ENCODE results near the gene CNN1. TPM values are rescaled to one million over a fixed set of nuclear protein-coding genes. Genes with fewer than 3 reads are reported as not detected.

Gene CNN1
- total and polyA plus RNA-seq, 2 experiments from 2014 or later, result 12.1 to 12.6 TPM

- Histone ChIP-seq H3K4me3 (no peak overlapping the region), H3K4me2 (no peak overlapping the region), H3K9me3 (ENCODE audit: low read depth) (no peaks in the 10 kb centered on the region), H3K4me1 (ENCODE audit: insufficient read depth) (peaks cover 5% of the 10 kb centered on the region), H3K79me2 (peaks cover 8% of the 10 kb centered on the region), H4K20me1 (ENCODE audit: insufficient read depth, poor library complexity, severe bottlenecking) (no peaks in the 10 kb centered on the region), H2AFZ (no peak overlapping the region), H3K27ac (no peak overlapping the region), H3K27me3 (no peaks in the 10 kb centered on the region), H3K9me2 (replicated peaks; ENCODE audit: insufficient read depth) (no peaks in the 10 kb centered on the region), H3K36me3 (replicated peaks; ENCODE audit: insufficient read depth, low read depth) (no peaks in the 10 kb centered on the region)
- 91% methylated on average over 18 of the region's 18 CpGs for WGBS (ENCODE audit: low lambda C conversion rate, missing lambda C conversion rate)
- DNase-seq (ENCODE audit: low spot score), result no peak
- no peak for TF ChIP-seq CTCF (IDR thresholded peaks at IDR 0.05; ENCODE audit: poor library complexity)
- no peak for TF ChIP-seq EZH2phosphoT487 (IDR thresholded peaks at IDR 0.05; ENCODE audit: low read depth, severe bottlenecking, unreplicated experiment)
- TF ChIP-seq EZH2 (IDR thresholded peaks at IDR 0.05; ENCODE audit: borderline replicate concordance), result no peak
Measured at GRCh38 chr19:11507370-11508078, 31.1 kb upstream of the CNN1 start.

- Histone ChIP-seq H3K27ac (no peak overlapping the region), H3K9me2 (replicated peaks; ENCODE audit: insufficient read depth) (no peaks in the 10 kb centered on the region), H3K27me3 (no peaks in the 10 kb centered on the region), H3K9me3 (ENCODE audit: low read depth) (no peaks in the 10 kb centered on the region), H3K36me3 (replicated peaks; ENCODE audit: insufficient read depth, low read depth) (no peaks in the 10 kb centered on the region), H3K4me3 (no peak overlapping the region), H3K79me2 (no peaks in the 10 kb centered on the region), H2AFZ (no peak overlapping the region), H3K4me1 (ENCODE audit: insufficient read depth) (peaks cover 5% of the 10 kb centered on the region), H4K20me1 (ENCODE audit: insufficient read depth, poor library complexity, severe bottlenecking) (no peaks in the 10 kb centered on the region), H3K4me2 (no peak overlapping the region)
- DNase-seq (ENCODE audit: low spot score), result no peak
- TF ChIP-seq EZH2 (IDR thresholded peaks at IDR 0.05; ENCODE audit: borderline replicate concordance) (no peak), CTCF (IDR thresholded peaks at IDR 0.05; ENCODE audit: poor library complexity) (no peak)
- WGBS (ENCODE audit: low lambda C conversion rate, missing lambda C conversion rate), result 97% methylated on average over 8 of the region's 8 CpGs
Measured at GRCh38 chr19:11510444-11510843, 28.2 kb upstream of the CNN1 start.

GRCh38 chr19:11513946-11514345, 24.7 kb upstream of the CNN1 start:
- Histone ChIP-seq H3K4me2 (no peak overlapping the region), H3K27me3 (no peaks in the 10 kb centered on the region), H2AFZ (no peak overlapping the region), H3K9me2 (replicated peaks; ENCODE audit: insufficient read depth) (no peaks in the 10 kb centered on the region), H3K4me3 (no peak overlapping the region), H3K4me1 (ENCODE audit: insufficient read depth) (no peaks in the 10 kb centered on the region), H4K20me1 (ENCODE audit: insufficient read depth, poor library complexity, severe bottlenecking) (no peaks in the 10 kb centered on the region), H3K27ac (no peak overlapping the region), H3K36me3 (replicated peaks; ENCODE audit: insufficient read depth, low read depth) (no peaks in the 10 kb centered on the region), H3K79me2 (no peaks in the 10 kb centered on the region), H3K9me3 (ENCODE audit: low read depth) (no peaks in the 10 kb centered on the region)
- DNase-seq (ENCODE audit: low spot score), result no peak
- TF ChIP-seq CTCF (IDR thresholded peaks at IDR 0.05; ENCODE audit: poor library complexity) (no peak), EZH2phosphoT487 (IDR thresholded peaks at IDR 0.05; ENCODE audit: low read depth, severe bottlenecking, unreplicated experiment) (no peak), EZH2 (IDR thresholded peaks at IDR 0.05; ENCODE audit: borderline replicate concordance) (no peak)
- 94% methylated on average over 20 of the region's 20 CpGs for WGBS (ENCODE audit: low lambda C conversion rate, missing lambda C conversion rate)
